Adipose tissue (tissue), 3 donors: ENCODE measurements around the gene MSLN. TPM values are rescaled to one million over a fixed set of nuclear protein-coding genes. Genes with fewer than 3 reads are reported as not detected.
"Not testable (repeated sequence)": the region's sequence is repeated elsewhere in the genome, so short reads cannot be mapped to it uniquely, and the experiment has no call there.

Experiments used
- H3K27ac ChIP-seq: one replicate; pipeline ENCODE4 v1.5.1; 2013; ENCODE audit warnings: low read depth, low read length
- WGBS, 3 donors: extraction: QIAGEN DNeasy Blood & Tissue Kit; methylation state at CpG; one replicate each; pipeline ENCODE4 v1.1.7; 2013; 5-methylcytosine and 5-hydroxymethylcytosine counted together
- polyA plus RNA-seq, 3 donors: library from polyadenylated mRNA; stranded (reverse); fragments of 200-250 nt; gene quantifications; one replicate each; pipeline ENCODE4 v1.2.3, GENCODE V29; 2013
- donor health status: healthy with polysubstance abuse.
- donor health status: Bipolar disorder and iron deficiency.
- donor health status: healthy.

MSLN gene
- polyA plus RNA-seq, 3 donors, result 0.49 to 14.2 (median 13.2) TPM

- WGBS, 3 donors, result 60 to 66% (median 64%) methylated on average over 32 to 37 of the region's 48 CpGs
- H3K27ac ChIP-seq, result no peak overlapping the region
Measured at GRCh38 chr16:766820-767640, 6.5 kb downstream of the MSLN start.

GRCh38 chr16:767743-768235 is 7.3 kb downstream of the MSLN start:
- H3K27ac ChIP-seq, result no peak overlapping the region
- WGBS, 3 donors, result 34 to 62% (median 53%) methylated on average over 7 to 20 of the region's 38 CpGs

GRCh38 chr16:768428-768827 is 7.9 kb downstream of the MSLN start:
- WGBS, 3 donors, result 62 to 78% (median 72%) methylated on average over 15 to 21 of the region's 21 CpGs
- no peak overlapping the region for H3K27ac ChIP-seq

GRCh38 chr16:769184-769784 is 8.8 kb downstream of the MSLN start:
- 31 to 63% (median 58%) methylated on average over 15 to 20 of the region's 20 CpGs for WGBS, 3 donors
- no peak overlapping the region for H3K27ac ChIP-seq

GRCh38 chr16:769934-770333 is 9.4 kb downstream of the MSLN start:
- 66 to 71% (median 68%) methylated on average over 17 to 19 of the region's 19 CpGs for WGBS, 3 donors
- H3K27ac ChIP-seq, result no peak overlapping the region

GRCh38 chr16:770411-770810 is 9.9 kb downstream of the MSLN start:
- H3K27ac ChIP-seq, result no peak overlapping the region
- WGBS, 3 donors, result 63 to 72% (median 71%) methylated on average over 6 to 13 of the region's 13 CpGs

GRCh38 chr16:772959-773358 is 12.4 kb downstream of the MSLN start:
- no peak overlapping the region for H3K27ac ChIP-seq
- 83 to 86% (median 84%) methylated on average over 18 of the region's 18 CpGs for WGBS, 3 donors

GRCh38 chr16:774086-775001 is 13.8 kb downstream of the MSLN start:
- H3K27ac ChIP-seq, result no peak overlapping the region
- 75 to 82% (median 77%) methylated on average over 36 to 46 of the region's 46 CpGs for WGBS, 3 donors

GRCh38 chr16:775236-775796 is 14.8 kb downstream of the MSLN start:
- H3K27ac ChIP-seq, result no peak overlapping the region
- 60 to 79% (median 68%) methylated on average over 22 to 36 of the region's 36 CpGs for WGBS, 3 donors

GRCh38 chr16:776298-776697 is 15.8 kb downstream of the MSLN start:
- 87 to 92% (median 92%) methylated on average over 10 of the region's 10 CpGs for WGBS, 3 donors
- not testable (repeated sequence) for H3K27ac ChIP-seq

- H3K27ac ChIP-seq, result no peak overlapping the region
- 84 to 90% (median 89%) methylated on average over 9 of the region's 9 CpGs for WGBS, 3 donors
Measured at GRCh38 chr16:776824-777223, 16.3 kb downstream of the MSLN start.

- no peak overlapping the region for H3K27ac ChIP-seq
- 17 to 25% (median 22%) methylated on average over 16 of the region's 16 CpGs for WGBS, 3 donors
Measured at GRCh38 chr16:777826-778225, 17.3 kb downstream of the MSLN start.

- no peak overlapping the region for H3K27ac ChIP-seq
- 72 to 77% (median 76%) methylated on average over 10 to 11 of the region's 11 CpGs for WGBS, 3 donors
Measured at GRCh38 chr16:778447-778846, 17.9 kb downstream of the MSLN start.

- H3K27ac ChIP-seq, result no peak overlapping the region
- 72 to 87% (median 86%) methylated on average over 5 to 6 of the region's 6 CpGs for WGBS, 3 donors
Measured at GRCh38 chr16:778909-779527, 18.5 kb downstream of the MSLN start.

GRCh38 chr16:779561-779960 is 19.0 kb downstream of the MSLN start:
- WGBS, 3 donors, result 64 to 76% (median 75%) methylated on average over 12 to 13 of the region's 13 CpGs
- no peak overlapping the region for H3K27ac ChIP-seq

- H3K27ac ChIP-seq, result no peak overlapping the region
- WGBS, 3 donors, result 81 to 92% (median 85%) methylated on average over 16 of the region's 16 CpGs
Measured at GRCh38 chr16:780296-780695, 19.8 kb downstream of the MSLN start.

GRCh38 chr16:781346-782010 is 20.9 kb downstream of the MSLN start:
- 58 to 64% (median 62%) methylated on average over 19 of the region's 19 CpGs for WGBS, 3 donors
- no peak overlapping the region for H3K27ac ChIP-seq
